KOPT-K1 (cell line): ENCODE measurements around the gene CNTNAP2.
"Not testable (repeated sequence)": the region's sequence is repeated elsewhere in the genome, so short reads cannot be mapped to it uniquely, and the experiment has no call there.

Experiments used
- H3K27ac ChIP-seq: fragments of 200-600 bp; sonication (generic); 2 replicates; pipeline ENCODE4 v1.5.1; 2016; ENCODE audit warnings: antibody characterized with exemption, mild to moderate bottlenecking, low read depth, low read length; ENCODE audit not compliant: poor library complexity, severe bottlenecking
- H3K36me3 ChIP-seq: fragments of 200-600 bp; sonication (generic); 2 replicates; pipeline ENCODE4 v1.5.1; 2017; ENCODE audit warnings: antibody characterized with exemption, mild to moderate bottlenecking, low read length, moderate library complexity; ENCODE audit not compliant: insufficient read depth
- H3K9me3 ChIP-seq: fragments of 200-600 bp; sonication (generic); 2 replicates; pipeline ENCODE4 v1.5.1; 2017; ENCODE audit warnings: antibody characterized with exemption, low read length, mild to moderate bottlenecking; ENCODE audit not compliant: insufficient read depth, poor library complexity, severe bottlenecking

Gene CNTNAP2

DNA sequence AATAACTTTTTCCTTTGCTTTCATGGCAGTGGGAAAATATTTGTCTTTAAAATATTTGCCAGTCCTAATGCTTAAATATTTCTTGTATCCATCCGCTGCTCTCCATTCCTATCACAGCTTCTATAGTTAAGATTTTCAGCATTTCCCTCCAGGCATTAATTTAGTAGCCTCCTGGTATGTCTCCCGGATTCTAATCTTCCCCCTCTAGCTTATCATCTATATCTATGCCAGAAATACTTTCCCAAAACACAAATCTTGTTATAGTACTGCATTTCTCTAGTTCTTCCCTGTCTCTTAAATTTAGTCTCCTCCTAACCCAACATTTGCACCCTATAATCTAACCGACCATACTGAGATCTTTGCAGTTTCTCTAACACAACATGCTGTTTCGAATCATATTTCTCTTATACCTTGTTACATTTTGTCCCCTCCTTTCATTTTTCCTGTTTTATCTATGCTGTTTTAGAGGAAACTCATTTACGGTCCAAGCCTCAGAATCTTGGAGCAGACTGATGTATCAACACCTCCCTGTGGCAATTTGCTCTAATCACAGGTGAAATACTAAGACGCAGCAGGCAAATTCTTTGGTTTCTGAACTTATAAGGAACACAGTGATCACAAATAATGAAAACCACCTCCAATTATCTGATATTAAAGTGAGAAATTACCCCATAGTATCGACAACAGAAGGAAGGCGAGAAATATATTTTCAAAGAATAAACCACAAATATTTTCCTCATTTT lies 10.3 kb downstream of the CNTNAP2 start:
- H3K27ac ChIP-seq, result no peak overlapping the region
- H3K36me3 ChIP-seq, result no peaks in the 10 kb centered on the region

DNA sequence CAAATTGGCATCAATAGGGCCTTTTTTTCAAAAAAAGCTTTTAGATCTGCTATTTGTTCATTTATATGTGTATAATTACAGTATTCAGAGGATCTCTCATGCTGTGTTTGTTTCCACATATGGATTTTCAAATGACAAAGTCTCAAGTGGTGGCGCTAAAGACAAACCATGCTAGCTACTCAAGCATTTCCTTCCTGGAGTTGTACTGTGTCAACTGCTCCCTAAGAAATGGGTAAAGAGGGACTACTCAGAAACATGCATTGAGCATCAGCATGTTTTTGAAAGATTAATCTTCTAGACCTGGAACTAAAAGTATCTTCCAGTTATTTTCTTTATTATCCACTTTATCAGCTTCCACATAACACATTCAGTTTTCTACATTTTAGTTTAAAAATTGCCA lies 12.7 kb downstream of the CNTNAP2 start:
- Histone ChIP-seq H3K9me3 (no peaks in the 10 kb centered on the region), H3K36me3 (no peaks in the 10 kb centered on the region), H3K27ac (no peak overlapping the region)

More for the DNA sequence above, 10.3 kb downstream of the CNTNAP2 start:
- no peaks in the 10 kb centered on the region for H3K9me3 ChIP-seq

DNA sequence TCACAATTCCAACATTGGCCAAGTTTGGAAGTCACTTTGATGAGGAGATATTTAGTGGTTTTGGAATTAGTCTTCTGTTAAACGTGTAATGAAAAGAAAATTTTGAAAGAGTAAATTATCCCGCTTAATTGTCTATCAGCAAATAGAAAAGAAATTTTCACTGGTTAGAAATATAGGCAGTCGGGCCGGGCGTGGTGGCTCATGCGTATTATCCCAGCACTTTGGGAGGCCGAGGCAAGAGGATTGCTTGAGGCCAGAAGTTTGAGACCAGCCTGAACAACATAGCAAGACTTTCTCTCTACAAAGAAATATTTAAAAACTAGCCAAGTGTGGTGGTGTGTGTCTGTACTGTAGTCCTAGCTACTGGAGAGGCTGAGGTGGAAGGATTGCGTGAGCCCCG lies 13.4 kb downstream of the CNTNAP2 start:
- no peaks in the 10 kb centered on the region for H3K36me3 ChIP-seq
- no peaks in the 10 kb centered on the region for H3K9me3 ChIP-seq
- no peak overlapping the region for H3K27ac ChIP-seq

DNA sequence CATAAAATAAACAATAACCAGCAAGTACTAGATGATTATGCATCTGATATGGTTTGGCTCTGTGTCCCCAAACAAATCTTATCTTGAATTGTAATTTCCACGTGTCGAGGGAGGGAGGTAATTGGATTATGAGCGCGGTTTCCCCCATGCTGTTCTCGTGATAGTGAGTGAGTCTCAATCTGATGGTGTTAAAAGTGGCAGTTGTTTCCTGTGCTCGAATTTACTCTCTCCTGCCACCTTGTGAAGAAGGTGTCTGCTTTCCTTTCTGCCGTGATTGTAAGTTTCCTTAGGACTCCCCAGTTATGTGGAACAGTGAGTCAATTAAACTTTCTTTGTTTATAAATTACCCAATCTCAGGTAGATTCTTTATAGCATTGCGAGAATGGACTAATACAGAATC lies 15.1 kb downstream of the CNTNAP2 start:
- Histone ChIP-seq H3K36me3 (no peaks in the 10 kb centered on the region), H3K27ac (no peak overlapping the region), H3K9me3 (no peaks in the 10 kb centered on the region)

DNA sequence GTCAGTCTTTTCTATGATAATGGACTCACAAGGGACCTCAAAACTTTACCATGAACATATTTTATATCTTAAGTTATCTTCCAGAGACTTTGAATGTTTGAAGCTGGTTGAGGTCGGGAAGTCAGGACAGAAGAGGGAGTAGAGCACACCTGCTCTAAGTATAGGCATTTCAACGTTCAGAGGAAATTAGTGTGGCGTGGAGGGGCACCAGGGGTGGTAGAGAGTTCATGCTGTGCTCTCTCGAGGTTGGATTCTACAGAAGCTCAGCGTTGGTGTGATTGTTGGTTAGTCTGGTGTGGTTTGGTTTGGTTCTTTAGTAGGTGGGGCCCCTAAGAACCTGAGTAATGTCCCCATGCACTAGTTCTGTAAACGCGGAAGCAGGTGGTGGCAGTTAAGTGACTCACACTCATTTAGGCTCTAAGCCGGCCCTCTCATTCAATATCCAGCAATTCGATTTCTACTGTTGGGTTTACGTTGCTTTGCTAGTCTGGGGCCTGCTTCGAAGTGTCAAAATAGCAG lies 19.8 kb downstream of the CNTNAP2 start:
- Histone ChIP-seq H3K27ac (no peak overlapping the region), H3K9me3 (no peaks in the 10 kb centered on the region), H3K36me3 (no peaks in the 10 kb centered on the region)

DNA sequence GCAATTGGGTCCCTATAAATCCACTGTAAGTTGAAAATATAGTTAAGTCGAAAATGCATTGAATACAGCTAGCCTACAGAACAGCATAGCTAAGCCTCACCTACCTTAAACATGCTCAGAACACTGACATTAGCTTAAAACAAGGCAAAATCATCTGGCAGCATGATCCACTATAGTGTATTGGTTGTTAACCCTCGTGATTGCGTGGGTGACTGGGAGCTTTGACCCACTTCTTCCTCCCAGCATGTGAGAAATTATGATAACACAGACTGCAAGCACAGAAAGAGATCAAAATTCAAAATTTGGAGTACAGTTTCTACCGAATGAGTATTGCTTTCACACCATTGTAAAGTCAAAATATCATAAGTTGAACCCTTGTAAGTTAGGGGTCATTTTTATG lies 22.3 kb downstream of the CNTNAP2 start:
- H3K36me3 ChIP-seq, result no peaks in the 10 kb centered on the region
- H3K9me3 ChIP-seq, result no peaks in the 10 kb centered on the region
- H3K27ac ChIP-seq, result no peak overlapping the region

DNA sequence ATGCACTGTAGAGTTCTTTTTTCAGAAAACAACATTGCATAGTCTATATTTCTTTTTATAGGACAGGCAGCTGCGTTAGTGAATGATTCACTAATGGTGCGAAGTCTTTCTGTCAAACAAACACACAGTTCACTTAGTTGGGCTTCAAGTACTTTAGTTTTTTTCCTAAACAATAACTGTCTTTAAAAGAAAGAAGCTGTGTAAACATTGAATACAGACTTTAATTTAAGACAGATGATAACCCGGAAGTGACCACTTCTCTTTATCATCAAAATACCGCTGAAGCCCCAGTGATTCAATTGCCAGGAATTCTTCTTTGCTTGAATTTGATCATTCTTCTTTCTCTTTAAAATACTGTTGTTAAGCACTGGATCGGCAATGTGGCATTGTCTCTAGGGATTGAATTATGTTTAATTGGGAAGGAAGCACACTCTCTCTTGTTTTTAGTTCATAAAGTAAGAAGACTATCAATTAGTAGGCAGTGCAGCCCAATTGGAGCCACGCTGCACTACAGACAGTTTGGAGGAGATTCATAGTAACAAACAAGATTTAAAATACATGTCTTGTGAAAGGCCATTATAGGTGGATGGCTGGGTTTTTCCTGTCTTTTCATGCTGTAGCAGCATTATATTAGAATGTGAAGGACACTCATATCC lies 30.4 kb downstream of the CNTNAP2 start:
- H3K9me3 ChIP-seq, result no peaks in the 10 kb centered on the region
- no peaks in the 10 kb centered on the region for H3K36me3 ChIP-seq
- H3K27ac ChIP-seq, result no peak overlapping the region

DNA sequence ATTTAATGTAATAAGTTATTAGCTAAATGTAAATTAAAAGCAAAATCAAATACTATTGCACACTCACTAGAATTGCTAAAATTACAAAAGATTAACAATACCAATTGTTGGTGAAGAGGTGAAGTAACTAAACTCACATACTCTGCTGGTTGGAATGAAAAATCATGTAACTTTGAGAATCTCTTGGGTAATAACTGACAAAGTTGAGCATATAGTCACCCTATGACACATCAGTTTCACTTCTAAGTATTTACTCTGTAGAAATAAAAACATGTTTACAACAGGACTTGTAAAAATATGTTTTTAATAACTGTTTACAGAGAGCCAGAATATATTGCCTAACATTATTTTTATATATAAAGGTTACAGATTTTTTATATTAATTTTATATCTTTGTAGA lies 33.6 kb downstream of the CNTNAP2 start:
- Histone ChIP-seq H3K27ac (no peak overlapping the region), H3K36me3 (no peaks in the 10 kb centered on the region), H3K9me3 (no peaks in the 10 kb centered on the region)

DNA sequence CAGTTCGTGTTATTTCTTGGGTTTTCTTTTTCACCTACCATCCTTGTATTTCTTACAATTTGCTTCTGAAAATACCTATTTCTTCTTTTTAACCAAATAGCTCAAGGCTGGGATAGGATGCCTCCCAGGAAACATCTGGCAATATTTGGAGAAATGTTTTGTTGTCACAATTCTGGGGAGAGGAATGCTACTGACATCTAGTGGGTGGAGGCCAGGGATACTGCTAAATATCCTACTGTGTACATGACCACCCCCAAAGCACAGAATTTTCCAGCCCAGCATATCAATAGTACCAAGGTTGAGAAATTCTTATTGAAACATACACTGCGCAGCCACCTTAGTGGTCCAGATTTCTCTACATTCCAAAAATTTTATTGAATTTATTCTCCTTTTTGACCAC lies 55.5 kb downstream of the CNTNAP2 start:
- no peaks in the 10 kb centered on the region for H3K36me3 ChIP-seq
- H3K9me3 ChIP-seq, result no peaks in the 10 kb centered on the region
- no peak overlapping the region for H3K27ac ChIP-seq

DNA sequence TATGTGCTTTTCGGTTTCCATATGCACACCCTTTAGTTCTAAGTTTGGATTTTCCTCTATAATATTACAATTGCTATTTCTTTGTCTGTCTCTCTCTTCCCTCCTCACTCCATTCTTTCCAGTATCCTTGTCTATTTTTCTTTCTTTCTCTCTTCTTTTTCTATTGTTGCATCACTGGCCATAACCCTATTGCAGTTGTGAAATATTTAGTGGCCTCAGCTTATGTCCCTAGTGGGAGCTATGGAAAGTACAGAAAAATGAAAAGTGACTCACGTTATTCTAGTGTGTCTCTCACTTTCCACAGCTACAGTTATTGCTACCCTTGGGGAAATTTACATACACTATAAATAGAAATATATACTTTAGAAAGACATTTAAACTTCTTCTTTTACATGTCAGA lies 59.1 kb downstream of the CNTNAP2 start:
- no peaks in the 10 kb centered on the region for H3K9me3 ChIP-seq
- no peaks in the 10 kb centered on the region for H3K36me3 ChIP-seq
- H3K27ac ChIP-seq, result no peak overlapping the region

DNA sequence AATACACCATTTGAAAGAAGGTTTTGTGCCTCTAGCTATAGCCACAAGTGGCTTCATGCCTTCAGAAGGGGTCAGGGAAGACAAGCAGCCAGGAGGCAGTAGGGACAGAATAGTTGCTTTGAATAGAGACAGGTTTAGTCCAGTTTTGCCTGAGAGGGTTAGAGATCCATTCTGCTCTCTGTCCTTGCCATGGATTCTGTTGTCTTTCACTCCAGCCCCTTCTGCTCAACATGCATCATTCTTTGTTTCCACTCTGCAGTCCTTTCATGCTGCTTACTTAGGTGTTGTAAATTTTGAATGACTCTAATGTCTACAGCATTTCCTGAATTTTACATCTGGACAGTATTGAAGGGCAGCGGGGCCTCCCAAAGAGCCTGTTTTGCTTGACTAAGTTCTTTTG lies 60.3 kb downstream of the CNTNAP2 start:
- H3K27ac ChIP-seq, result no peak overlapping the region
- no peaks in the 10 kb centered on the region for H3K36me3 ChIP-seq
- no peaks in the 10 kb centered on the region for H3K9me3 ChIP-seq

DNA sequence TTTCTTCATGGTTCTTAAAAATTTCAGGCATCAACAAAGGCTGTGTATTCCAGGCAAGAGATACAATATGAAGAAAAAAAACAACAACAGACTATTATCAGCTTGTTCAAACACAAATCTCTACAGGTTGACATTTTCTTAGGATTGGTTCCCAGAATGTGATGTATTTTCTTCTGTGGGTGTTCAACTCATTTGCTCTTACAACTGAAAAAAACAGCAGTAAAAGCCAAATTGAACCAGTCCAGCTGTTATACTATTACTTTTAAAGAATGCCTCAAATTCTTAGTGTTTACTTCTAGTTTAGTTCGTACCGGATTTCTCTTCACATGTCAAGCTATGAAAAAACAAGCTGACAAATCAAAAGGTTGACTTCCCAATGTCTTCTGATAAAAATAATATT lies 60.7 kb downstream of the CNTNAP2 start:
- no peaks in the 10 kb centered on the region for H3K36me3 ChIP-seq
- no peaks in the 10 kb centered on the region for H3K9me3 ChIP-seq
- no peak overlapping the region for H3K27ac ChIP-seq

DNA sequence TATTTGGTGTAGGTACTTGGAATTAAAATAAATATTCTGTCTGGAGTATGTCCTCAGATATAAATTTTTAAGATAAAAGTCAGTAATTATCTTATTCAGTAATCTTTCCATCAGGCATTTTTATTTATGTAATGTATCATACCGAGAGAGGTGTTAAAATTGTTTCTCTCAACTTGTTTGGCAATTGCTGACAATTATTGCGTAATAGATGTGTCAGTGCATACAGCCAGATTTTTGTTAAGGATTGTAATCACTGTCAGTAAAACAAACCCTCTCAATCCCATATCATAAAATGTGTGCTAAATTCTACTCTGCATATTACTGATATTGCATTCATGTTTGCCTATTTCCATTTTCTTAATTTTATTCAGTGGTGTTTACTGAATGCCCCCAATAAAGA lies 69.2 kb downstream of the CNTNAP2 start:
- Histone ChIP-seq H3K27ac (no peak overlapping the region), H3K36me3 (no peaks in the 10 kb centered on the region), H3K9me3 (no peaks in the 10 kb centered on the region)

DNA sequence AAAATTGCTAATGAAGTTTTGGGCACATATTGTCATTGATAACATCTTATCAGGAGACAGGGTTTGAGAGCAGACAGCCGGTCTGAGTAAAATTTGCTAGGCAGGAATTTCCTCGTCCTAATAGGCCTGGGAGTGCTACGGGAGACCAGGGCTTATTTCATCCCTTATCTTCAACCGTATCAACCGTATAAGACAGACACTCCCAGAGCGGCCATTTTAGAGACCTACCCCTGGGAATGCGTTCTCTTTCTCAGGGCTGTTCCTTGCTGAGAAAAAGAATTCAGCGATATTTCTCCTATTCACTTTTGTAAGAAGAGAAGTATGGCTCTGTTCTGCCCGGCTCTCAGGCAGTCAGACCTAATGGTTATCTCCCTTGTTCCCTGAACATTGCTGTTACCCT lies 74.8 kb downstream of the CNTNAP2 start:
- not testable (repeated sequence) for H3K36me3 ChIP-seq, H3K9me3 ChIP-seq, H3K27ac ChIP-seq

DNA sequence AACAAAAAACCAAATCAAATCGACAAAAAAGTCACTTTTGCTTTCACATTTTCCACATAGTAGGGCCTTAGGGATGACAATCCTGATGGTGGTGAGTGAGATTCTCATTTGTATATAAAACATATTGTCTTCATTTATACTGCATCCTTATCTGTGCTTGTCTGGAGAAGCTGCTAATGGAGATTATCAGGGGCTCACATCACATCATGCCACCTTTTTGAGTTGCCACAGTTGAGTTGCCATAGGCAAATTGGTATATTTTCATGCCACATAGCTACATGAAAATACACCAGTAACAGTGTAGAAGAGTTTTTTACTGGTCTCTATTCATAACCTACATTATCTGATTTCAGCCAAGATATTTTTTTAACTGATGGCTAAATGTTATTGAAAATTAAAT lies 85.3 kb downstream of the CNTNAP2 start:
- Histone ChIP-seq H3K27ac (no peak overlapping the region), H3K9me3 (no peaks in the 10 kb centered on the region), H3K36me3 (no peaks in the 10 kb centered on the region)

DNA sequence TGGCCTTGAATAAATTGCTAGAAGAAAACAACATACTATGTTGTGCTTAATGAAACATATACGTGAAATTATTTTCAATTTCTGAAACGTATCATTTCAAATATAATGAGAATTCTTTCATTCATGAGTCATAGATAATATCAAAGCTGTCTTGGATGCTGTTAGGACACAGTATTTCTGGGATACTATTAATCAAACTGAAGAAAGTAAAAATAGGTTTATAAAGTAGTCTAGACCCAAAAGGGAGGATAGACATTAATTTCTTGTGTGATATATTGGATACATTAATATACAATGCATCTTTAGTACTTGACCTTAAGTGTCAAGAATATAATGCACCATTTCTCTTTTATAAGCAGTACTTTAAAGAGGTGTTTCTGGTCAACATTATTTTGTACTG lies 89.7 kb downstream of the CNTNAP2 start:
- no peaks in the 10 kb centered on the region for H3K9me3 ChIP-seq
- no peaks in the 10 kb centered on the region for H3K36me3 ChIP-seq
- H3K27ac ChIP-seq, result no peak overlapping the region
